Neuronal stem cell (in vitro differentiated cells): ENCODE measurements around the gene ZMYM1.

ENCODE experiments used
- DNase-seq: peaks from one replicate; pipeline ENCODE4 v3.0.0-alpha.2; 2013; ENCODE audit warnings: low spot score
- H2AFZ ChIP-seq: one replicate; pipeline ENCODE4 v1.6.1; 2013; ENCODE audit warnings: mild to moderate bottlenecking, low read length, inconsistent platforms
- H2AK5ac ChIP-seq: 2 replicates; pipeline ENCODE4 v1.6.1; 2013; ENCODE audit warnings: low read depth, mild to moderate bottlenecking, inconsistent platforms, low read length, moderate library complexity, mixed read lengths
- H2BK120ac ChIP-seq: 2 replicates; pipeline ENCODE4 v1.6.1; 2013; ENCODE audit warnings: low read depth, mild to moderate bottlenecking, inconsistent platforms, low read length, moderate library complexity, mixed read lengths
- H2BK12ac ChIP-seq: one replicate; pipeline ENCODE4 v1.6.1; 2013; ENCODE audit warnings: low read length, inconsistent platforms
- H2BK15ac ChIP-seq: 2 replicates; pipeline ENCODE4 v1.6.1; 2013; ENCODE audit warnings: mild to moderate bottlenecking, low read length, inconsistent platforms, mixed read lengths
- H2BK5ac ChIP-seq: one replicate; pipeline ENCODE4 v1.6.1; 2013; ENCODE audit warnings: inconsistent platforms, mild to moderate bottlenecking, low read length, moderate library complexity
- H3K14ac ChIP-seq: one replicate; pipeline ENCODE4 v1.6.1; 2013; ENCODE audit warnings: low read length, inconsistent platforms
- H3K18ac ChIP-seq: 2 replicates; pipeline ENCODE4 v1.6.1; 2013; ENCODE audit warnings: low read length, inconsistent platforms
- H3K23ac ChIP-seq: 2 replicates; pipeline ENCODE4 v1.6.1; 2013; ENCODE audit warnings: low read depth, mild to moderate bottlenecking, mixed read lengths, low read length, inconsistent platforms; ENCODE audit not compliant: poor library complexity
- H3K27ac ChIP-seq: replicated peaks from 3 replicates; pipeline ENCODE4 v1.5.1; 2013; ENCODE audit warnings: low read length, inconsistent platforms
- H3K27me3 ChIP-seq, 3 experiments: 2 replicates each; pipeline ENCODE4 v1.6.1; 2013; ENCODE audit warnings: low read length in 3 of 3, mild to moderate bottlenecking in 2 of 3, inconsistent platforms in 1 of 3, low read depth in 1 of 3, mixed read lengths in 1 of 3, moderate library complexity in 1 of 3; ENCODE audit not compliant: control insufficient read depth in 3 of 3, insufficient read depth in 3 of 3
- H3K36me3 ChIP-seq, 2 donors: replicated peaks in 1 of 2; 2 replicates each; pipeline ENCODE4 v1.6.1; 2013; ENCODE audit warnings: low read length in 2 of 2; ENCODE audit not compliant: control insufficient read depth in 2 of 2, insufficient read depth in 2 of 2
- H3K4ac ChIP-seq: 2 replicates; pipeline ENCODE4 v1.6.1; 2013; ENCODE audit warnings: inconsistent platforms, mild to moderate bottlenecking, low read length, moderate library complexity
- H3K4me1 ChIP-seq, 2 donors: 1 replicate in 1 of 2; 2 replicates in 1 of 2; pipeline ENCODE4 v1.6.1; 2013; ENCODE audit warnings: low read length in 2 of 2, low read depth in 1 of 2; ENCODE audit not compliant: control insufficient read depth in 2 of 2, insufficient read depth in 1 of 2
- H3K4me2 ChIP-seq: one replicate; pipeline ENCODE4 v1.6.1; 2013; ENCODE audit warnings: mild to moderate bottlenecking, low read length, inconsistent platforms; ENCODE audit not compliant: insufficient read depth, poor library complexity, severe bottlenecking
- H3K4me3 ChIP-seq, 2 donors: 2 replicates each; pipeline ENCODE4 v1.5.1; 2013; ENCODE audit warnings: low read length in 2 of 2, mild to moderate bottlenecking in 2 of 2, inconsistent platforms in 1 of 2, moderate library complexity in 1 of 2
- H3K79me1 ChIP-seq: one replicate; pipeline ENCODE4 v1.6.1; 2013; ENCODE audit warnings: low read depth, mild to moderate bottlenecking, inconsistent platforms, low read length, moderate library complexity
- H3K9ac ChIP-seq: one replicate; pipeline ENCODE4 v1.6.1; 2013; ENCODE audit warnings: mild to moderate bottlenecking, low read depth, low read length, inconsistent platforms; ENCODE audit not compliant: poor library complexity
- H3K9me3 ChIP-seq, 2 donors: replicated peaks in 1 of 2; 2 replicates each; pipeline versions ENCODE3 to v1.6.1; 2013; ENCODE audit warnings: low read length in 2 of 2, mild to moderate bottlenecking in 2 of 2, inconsistent platforms in 1 of 2, low read depth in 1 of 2, mixed read lengths in 1 of 2, moderate library complexity in 1 of 2; ENCODE audit not compliant: control insufficient read depth in 2 of 2, insufficient read depth in 1 of 2
- H4K8ac ChIP-seq: one replicate; pipeline ENCODE4 v1.6.1; 2013; ENCODE audit warnings: low read depth, mild to moderate bottlenecking, inconsistent platforms, low read length, moderate library complexity
- H4K91ac ChIP-seq: one replicate; pipeline ENCODE4 v1.6.1; 2013; ENCODE audit warnings: low read length, low read depth, mild to moderate bottlenecking, inconsistent platforms; ENCODE audit not compliant: poor library complexity
- WGBS, 2 donors: extraction: QIAGEN DNeasy Blood & Tissue Kit; methylation state at CpG; one replicate each; pipeline ENCODE4 v1.1.7; 2013; ENCODE audit warnings: missing lambda C conversion rate in 2 of 2, mixed read lengths in 1 of 2; ENCODE audit not compliant: insufficient read length in 2 of 2, insufficient replicate concordance in 1 of 2; ENCODE audit errors: extremely low coverage in 2 of 2; 5-methylcytosine and 5-hydroxymethylcytosine counted together

The ZMYM1 gene

DNA sequence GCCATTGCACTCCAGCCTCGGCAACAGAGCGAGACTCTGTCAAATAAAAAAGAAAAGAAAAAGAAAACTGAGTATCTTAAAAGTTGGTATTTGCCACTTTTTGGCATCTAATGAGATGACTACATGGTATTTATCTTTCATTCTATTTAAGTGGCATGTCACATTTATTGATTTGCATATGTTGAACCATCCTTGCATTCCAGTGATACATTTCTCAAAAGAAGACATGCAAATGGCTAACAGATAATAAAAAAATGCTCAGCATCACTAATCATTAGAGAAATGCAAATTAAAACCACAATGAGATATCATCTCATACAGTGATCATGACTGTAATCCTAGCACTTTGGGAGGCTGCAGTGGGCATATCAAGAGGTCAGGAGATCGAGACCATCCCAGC is 85.7 kb downstream of the ZMYM1 start:
- Histone ChIP-seq H3K36me3 (no peaks in the 10 kb centered on the region), H3K4ac (no peak overlapping the region), H3K4me1 (no peaks in the 10 kb centered on the region), H2BK120ac (no peak overlapping the region), H3K27me3 (no peaks in the 10 kb centered on the region), H2BK5ac (no peak overlapping the region), H3K9ac (no peak overlapping the region), H3K4me3 (no peak overlapping the region), H3K9me3 (peaks cover 2% of the 10 kb centered on the region in 2 donors), H3K79me1 (no peaks in the 10 kb centered on the region), H4K8ac (no peak overlapping the region), H2AFZ (no peak overlapping the region), H3K14ac (no peak overlapping the region), H2AK5ac (no peak overlapping the region), H3K4me2 (no peak overlapping the region), H2BK12ac (no peak overlapping the region), H2BK15ac (no peak overlapping the region), H3K18ac (no peak overlapping the region), H3K23ac (no peak overlapping the region), H4K91ac (no peak overlapping the region), H3K27ac (no peak overlapping the region)
- no peak for DNase-seq
- WGBS, 2 donors, result no CpG with 5 or more reads among the region's 3 CpGs
